Stimulated activated CD4-positive, alpha-beta T cell treated with anti-CD3 and anti-CD28 coated beads, Interleukin-2, amount 100 ng/mL, for 4 hours (primary cell): Measurements from ENCODE around the gene ENPP6.
A peak's percentile ranks its signal among the peaks of the same experiment; 100 is the strongest.

Source experiments
- DNase-seq: peaks from one replicate; pipeline ENCODE4 v3.0.0-alpha.2; 2020; ENCODE audit warnings: low read depth

ENPP6 gene

GRCh38 chr4:184104419-184105101 lies 113.1 kb downstream of the ENPP6 start:
- no peak for DNase-seq

- no peak for DNase-seq
Measured at GRCh38 chr4:184103527-184104264, 114.0 kb downstream of the ENPP6 start.

- DNase-seq, result no peak
Measured at GRCh38 chr4:184102927-184103326, 114.7 kb downstream of the ENPP6 start.

GRCh38 chr4:184102488-184102887 lies 115.2 kb downstream of the ENPP6 start:
- DNase-seq, result no peak

- DNase-seq, result no peak
Measured at GRCh38 chr4:184101711-184102110, 116.0 kb downstream of the ENPP6 start.

- DNase-seq, result peak; percentile 3
Measured at GRCh38 chr4:184100297-184100885, 117.3 kb downstream of the ENPP6 start.

- DNase-seq, result no peak
Measured at GRCh38 chr4:184099535-184099966, 118.1 kb downstream of the ENPP6 start.

- no peak for DNase-seq
Measured at GRCh38 chr4:184099000-184099399, 118.7 kb downstream of the ENPP6 start.

- DNase-seq, result no peak
Measured at GRCh38 chr4:184097815-184098214, 119.9 kb downstream of the ENPP6 start.

- no peak for DNase-seq
Measured at GRCh38 chr4:184097241-184097605, 120.5 kb downstream of the ENPP6 start.

GRCh38 chr4:184096561-184097240 lies 121.0 kb downstream of the ENPP6 start:
- DNase-seq, result no peak

- DNase-seq, result no peak
Measured at GRCh38 chr4:184094532-184095159, 123.0 kb downstream of the ENPP6 start.

GRCh38 chr4:184091986-184092385 lies 125.7 kb downstream of the ENPP6 start:
- DNase-seq, result no peak

- DNase-seq, result no peak
Measured at GRCh38 chr4:184090571-184090970, 127.1 kb downstream of the ENPP6 start.

GRCh38 chr4:184080674-184081073 lies 137.0 kb downstream of the ENPP6 start:
- DNase-seq, result no peak

- no peak for DNase-seq
Measured at GRCh38 chr4:184074677-184075388, 142.8 kb downstream of the ENPP6 start.

GRCh38 chr4:184067931-184068554 lies 149.6 kb downstream of the ENPP6 start:
- DNase-seq, result no peak

GRCh38 chr4:184066584-184067300 lies 150.9 kb downstream of the ENPP6 start:
- DNase-seq, result no peak

GRCh38 chr4:184064877-184065276 lies 152.8 kb downstream of the ENPP6 start:
- DNase-seq, result no peak

GRCh38 chr4:184062769-184063168 lies 154.9 kb downstream of the ENPP6 start:
- DNase-seq, result no peak
